ENCODE measurements around the gene ACTR3.

- TF ChIP-seq POLR2A (IDR thresholded peaks at IDR 0.05; ENCODE audit: low read depth, low read length) (no peak), POLR2AphosphoS5 (IDR thresholded peaks at IDR 0.05; ENCODE audit: low read depth, low read length) (no peak), SPI1 (IDR thresholded peaks at IDR 0.05; ENCODE audit: low read depth, low read length) (no peak), TAF1 (IDR thresholded peaks at IDR 0.05; ENCODE audit: low read depth, low read length) (no peak)
Observed at GRCh38 chr2:113892004-113892710, 2.3 kb downstream of the ACTR3 start.

Measured in GM12891 (cell line).